GM23338 (cell line): ENCODE data around the gene PISD. TPM values are rescaled to one million over a fixed set of nuclear protein-coding genes. Genes with fewer than 3 reads are reported as not detected.

Source experiments
- ATAC-seq: fragments of 200-7000 bp; cut with Tn5 transposase; 3 replicates; pipeline ENCODE4 v1.9.1; 2020
- DNase-seq: peaks from one replicate; pipeline ENCODE4 v3.0.0-alpha.2; 2015; ENCODE audit warnings: low spot score
- H2AFZ ChIP-seq: fragments of 200-600 bp; sonication (generic); 2 replicates; pipeline ENCODE4 v1.8.0; 2016; ENCODE audit warnings: antibody characterized with exemption, mild to moderate bottlenecking, moderate library complexity
- H3F3A ChIP-seq: fragments of 200-600 bp; sonication (generic); replicated peaks from 2 replicates; pipeline ENCODE4 v1.8.0; 2017; ENCODE audit warnings: antibody characterized with exemption, mixed run types, low read depth
- H3K27ac ChIP-seq: fragments of 200-600 bp; sonication (generic); 2 replicates; pipeline ENCODE4 v1.6.1; 2016; ENCODE audit warnings: low read depth
- H3K27me3 ChIP-seq: fragments of 200-600 bp; sonication (generic); 2 replicates; pipeline ENCODE4 v1.8.0; 2016; ENCODE audit warnings: mild to moderate bottlenecking, mixed run types, moderate library complexity; ENCODE audit not compliant: insufficient read depth
- H3K36me3 ChIP-seq: fragments of 200-600 bp; sonication (generic); 2 replicates; pipeline ENCODE4 v1.8.0; 2016; ENCODE audit warnings: mild to moderate bottlenecking; ENCODE audit not compliant: insufficient read depth
- H3K4me1 ChIP-seq: fragments of 200-600 bp; sonication (generic); 2 replicates; pipeline ENCODE4 v1.8.0; 2016; ENCODE audit warnings: mild to moderate bottlenecking, moderate library complexity; ENCODE audit not compliant: insufficient read depth
- H3K4me2 ChIP-seq: fragments of 200-600 bp; sonication (generic); 2 replicates; pipeline ENCODE4 v1.7.1; 2017; ENCODE audit warnings: mixed run types
- H3K4me3 ChIP-seq: fragments of 200-600 bp; sonication (generic); 2 replicates; pipeline ENCODE4 v1.6.1; 2016; ENCODE audit warnings: mixed run types
- H3K79me2 ChIP-seq: fragments of 200-600 bp; sonication (generic); replicated peaks from 2 replicates; pipeline ENCODE4 v1.8.0; 2017; ENCODE audit warnings: mild to moderate bottlenecking; ENCODE audit not compliant: insufficient read depth
- H3K9me2 ChIP-seq: fragments of 200-600 bp; sonication (generic); 2 replicates; pipeline ENCODE4 v1.8.0; 2017; ENCODE audit not compliant: insufficient read depth
- H4K20me1 ChIP-seq: fragments of 200-600 bp; sonication (generic); replicated peaks from 2 replicates; pipeline ENCODE4 v1.8.0; 2017; ENCODE audit warnings: mild to moderate bottlenecking; ENCODE audit not compliant: insufficient read depth
- H3K27ac Mint-ChIP-seq: 2 replicates; pipeline ENCODE4 v1.8.0; 2020; ENCODE audit warnings: inconsistent platforms, mild to moderate bottlenecking, moderate library complexity, mixed read lengths
- H3K27me3 Mint-ChIP-seq: 3 replicates; pipeline ENCODE4 v1.8.0; 2022; ENCODE audit warnings: low read depth, mild to moderate bottlenecking, moderate library complexity, mixed read lengths, inconsistent platforms; ENCODE audit not compliant: insufficient read depth, poor library complexity
- H3K36me3 Mint-ChIP-seq: 3 replicates; pipeline ENCODE4 v1.8.0; 2021; ENCODE audit warnings: low read depth, mild to moderate bottlenecking, inconsistent platforms, moderate library complexity, mixed read lengths
- H3K4me1 Mint-ChIP-seq: 3 replicates; pipeline ENCODE4 v1.8.0; 2020; ENCODE audit warnings: mild to moderate bottlenecking, inconsistent platforms, mixed read lengths
- H3K4me3 Mint-ChIP-seq: 3 replicates; pipeline ENCODE4 v1.8.0; 2021; ENCODE audit warnings: moderate library complexity, mild to moderate bottlenecking, inconsistent platforms, mixed read lengths
- H3K9me3 Mint-ChIP-seq: 3 replicates; pipeline ENCODE4 v1.8.0; 2020; ENCODE audit warnings: moderate library complexity, mild to moderate bottlenecking, inconsistent platforms, mixed read lengths
- EZH2 ChIP-seq: fragments of 200-600 bp; sonication (generic); IDR thresholded peaks from one replicate; pipeline ENCODE4 v1.8.0; 2017; ENCODE audit warnings: antibody characterized with exemption, mild to moderate bottlenecking, low read depth; ENCODE audit not compliant: unreplicated experiment
- POLR2AphosphoS5 ChIP-seq: IDR thresholded peaks from 2 replicates; pipeline ENCODE4 v1.6.1; 2016; ENCODE audit warnings: antibody characterized with exemption, low read depth
- REST ChIP-seq: IDR thresholded peaks from one replicate; pipeline ENCODE4 v1.6.1; 2018; ENCODE audit warnings: antibody characterized with exemption; ENCODE audit not compliant: unreplicated experiment
- STAT1 ChIP-seq: IDR thresholded peaks from one replicate; pipeline ENCODE4 v1.6.1; 2016; ENCODE audit warnings: antibody characterized with exemption; ENCODE audit not compliant: unreplicated experiment
- ZNF114 ChIP-seq: fragments of 250-450 bp; sonication (Bioruptor Pico); IDR thresholded peaks from 2 replicates; pipeline ENCODE4 v1.5.0; 2020; ENCODE audit warnings: mild to moderate bottlenecking, moderate library complexity
- ZNF331 ChIP-seq: fragments of 250-450 bp; sonication (Bioruptor Pico); IDR thresholded peaks from 2 replicates; pipeline ENCODE4 v1.5.0; 2020; ENCODE audit warnings: low read depth, mild to moderate bottlenecking, moderate library complexity
- ZNF462 ChIP-seq: fragments of 250-450 bp; sonication (Bioruptor Pico); IDR thresholded peaks from 2 replicates; pipeline ENCODE4 v1.5.0; 2020; ENCODE audit warnings: mild to moderate bottlenecking, moderate library complexity
- polyA plus RNA-seq: library from polyadenylated mRNA; unstranded; fragments of >200 nt; fragmentation: Nextera tagmentation; extraction: Ambion mirVana; gene quantifications from 2 replicates; pipeline ENCODE4 v1.2.1, GENCODE V29; 2016
- total RNA-seq: library from RNA; depleted of rRNA; stranded (reverse); fragments of >200 nt; shearing (Covaris generic); gene quantifications from 2 replicates; pipeline ENCODE4 v1.2.3, GENCODE V29; 2014

Gene PISD
- total and polyA plus RNA-seq, 2 experiments from 2014 or later, result 43.1 to 54.5 TPM

- Mint-ChIP-seq H3K4me3 (no peak overlapping the region), H3K27me3 (peaks cover 24% of the 10 kb centered on the region), H3K4me1 (no peaks in the 10 kb centered on the region; the same call in 2 of the 3 replicates), H3K36me3 (peaks cover 18% of the 10 kb centered on the region), H3K27ac (no peak overlapping the region), H3K9me3 (no peaks in the 10 kb centered on the region)
- Histone ChIP-seq H3F3A (peaks cover 3% of the 10 kb centered on the region; the same call in 1 of the 2 replicates), H3K27me3 (no peaks in the 10 kb centered on the region), H4K20me1 (no peaks in the 10 kb centered on the region; the same call in 1 of the 2 replicates), H3K27ac (no peak overlapping the region), H3K79me2 (no peaks in the 10 kb centered on the region), H3K4me1 (no peaks in the 10 kb centered on the region), H3K4me2 (no peak overlapping the region), H3K4me3 (no peak overlapping the region), H3K9me2 (no peaks in the 10 kb centered on the region), H3K36me3 (no peaks in the 10 kb centered on the region), H2AFZ (no peak overlapping the region)
- TF ChIP-seq ZNF114 (CRISPR knock-in tag), result no peak
- TF ChIP-seq REST, result no peak
- TF ChIP-seq EZH2, result no peak
- no peak for TF ChIP-seq STAT1
- TF ChIP-seq POLR2AphosphoS5, result no peak
- no peak for ATAC-seq
- DNase-seq, result no peak
Observed at GRCh38 chr22:31613904-31614296, 48.1 kb downstream of the PISD start.

GRCh38 chr22:31613286-31613903 is 48.6 kb downstream of the PISD start:
- no peaks in the 10 kb centered on the region for H3K9me2 ChIP-seq
- Mint-ChIP-seq H3K36me3 (peaks cover 13% of the 10 kb centered on the region), H3K4me1 (no peaks in the 10 kb centered on the region; the same call in 2 of the 3 replicates), H3K4me3 (no peak overlapping the region), H3K9me3 (no peaks in the 10 kb centered on the region), H3K27me3 (peaks cover 24% of the 10 kb centered on the region), H3K27ac (no peak overlapping the region)
- H3K79me2 ChIP-seq, result no peaks in the 10 kb centered on the region
- no peak overlapping the region for H3K27ac ChIP-seq
- 0 out of 2 replicates have a peak, but pooled peaks cover 3% of the 10 kb centered on the region for H3F3A ChIP-seq
- H4K20me1 ChIP-seq, result no peaks in the 10 kb centered on the region; the same call in 1 of the 2 replicates
- ATAC-seq (peak; percentile 20; the same call in 2 of the 3 replicates), DNase-seq (no peak)
- H3K4me3 ChIP-seq, result no peak overlapping the region
- no peaks in the 10 kb centered on the region for H3K36me3 ChIP-seq
- no peaks in the 10 kb centered on the region for H3K27me3 ChIP-seq
- no peak overlapping the region for H3K4me2 ChIP-seq
- no peaks in the 10 kb centered on the region for H3K4me1 ChIP-seq
- no peak overlapping the region for H2AFZ ChIP-seq
- no peak for TF ChIP-seq ZNF331 (CRISPR knock-in tag)
- TF ChIP-seq REST, result no peak
- TF ChIP-seq ZNF462 (CRISPR knock-in tag), result no peak
- TF ChIP-seq POLR2AphosphoS5, result no peak
- no peak for TF ChIP-seq ZNF114 (CRISPR knock-in tag)
